A549 (cell line): ENCODE measurements around the gene COG5. TPM values are rescaled to one million over a fixed set of nuclear protein-coding genes. Genes with fewer than 3 reads are reported as not detected.

Experiments
- ATAC-seq, 2 experiments: fragments of 200-7000 bp in 1 of 2; fragments of >200 bp in 1 of 2; cut with Nextera tagmentation in 1 of 2; cut with Tn5 transposase in 1 of 2; 3 replicates each; pipeline versions ENCODE4 v1.8.0 to v1.9.1; 2018 to 2020; ENCODE audit warnings: mild to moderate bottlenecking in 1 of 2, moderate library complexity in 1 of 2
- CTCF ChIA-PET: fragments of 300-600 bp; sonication (Branson Sonifier 250); formaldehyde crosslinking; extraction: SDS; loops from one replicate; lab custom pipeline; 2021; ENCODE audit warnings: antibody characterized with exemption, inconsistent platforms; lab: Yijun Ruan, JAX
- POLR2A ChIA-PET: fragments of 350-600 bp; formaldehyde crosslinking; extraction: SDS; loops from one replicate; lab custom pipeline; 2021; ENCODE audit warnings: antibody characterized with exemption, inconsistent platforms; lab: Yijun Ruan, JAX
- DNase-seq, 2 experiments: peaks; one replicate each; pipeline versions ENCODE4 v3.0.0 to v3.0.0-alpha.2; 2011 to 2016; ENCODE audit warnings: low read depth in 1 of 2, low spot score in 1 of 2
- FAIRE-seq: peaks from 2 replicates; lab custom pipeline; 2011; peaks lifted over from hg19 to GRCh38; lab: Jason Lieb, UNC
- H3K27ac ChIP-seq, 2 experiments: fragments of >200 bp; sonication (Bioruptor Twin); formaldehyde crosslinking; 3 replicates each; pipeline ENCODE4 v1.5.1; 2016 to 2017
- H3K4me1 ChIP-seq: fragments of >200 bp; sonication (Bioruptor Twin); formaldehyde crosslinking; 3 replicates; pipeline ENCODE4 v1.6.1; 2016
- H3K4me2 ChIP-seq: fragments of >200 bp; sonication (Bioruptor Twin); formaldehyde crosslinking; 3 replicates; pipeline ENCODE4 v1.6.1; 2016
- H3K4me3 ChIP-seq: fragments of >200 bp; sonication (Bioruptor Twin); formaldehyde crosslinking; 3 replicates; pipeline ENCODE4 v1.5.1; 2016
- H3K9me3 ChIP-seq: fragments of >200 bp; sonication (Bioruptor Twin); formaldehyde crosslinking; 3 replicates; pipeline ENCODE4 v1.6.1; 2016
- CBX8 ChIP-seq: fragments of 200-600 bp; sonication (generic); IDR thresholded peaks from 2 replicates; pipeline ENCODE4 v1.6.1; 2016
- CEBPB ChIP-seq, 2 experiments: fragments of >200 bp in 1 of 2; sonication (Bioruptor Twin) in 1 of 2; formaldehyde crosslinking in 1 of 2; IDR thresholded peaks; 2 replicates each; pipeline ENCODE4 v1.6.1; 2012 to 2016
- EHF ChIP-seq: fragments of 250-450 bp; sonication (Bioruptor Pico); IDR thresholded peaks from 2 replicates; pipeline ENCODE4 v1.5.0; 2020; ENCODE audit warnings: mild to moderate bottlenecking
- FOSL2 ChIP-seq, 2 experiments: fragments of 450-650 bp in 1 of 2; fragments of >200 bp in 1 of 2; sonication (Bioruptor Twin) in 1 of 2; formaldehyde crosslinking; IDR thresholded peaks; 2 replicates each; pipeline versions ENCODE4 v1.5.0 to v1.6.1; 2016 to 2020; ENCODE audit warnings: mild to moderate bottlenecking in 1 of 2, moderate library complexity in 1 of 2
- GATA3 ChIP-seq: IDR thresholded peaks from 2 replicates; pipeline ENCODE4 v1.6.1; 2012; ENCODE audit warnings: borderline replicate concordance
- HOXA7 ChIP-seq: fragments of 250-450 bp; sonication (Bioruptor Pico); IDR thresholded peaks from 2 replicates; pipeline ENCODE4 v1.5.0; 2020; ENCODE audit warnings: mild to moderate bottlenecking, moderate library complexity
- JUN ChIP-seq, 2 experiments: fragments of >200 bp; sonication (Bioruptor Twin); formaldehyde crosslinking; IDR thresholded peaks; 2 replicates in 1 of 2; 3 replicates in 1 of 2; pipeline ENCODE4 v1.6.1; 2016 to 2017
- MAFK ChIP-seq: fragments of 450-650 bp; IDR thresholded peaks from 2 replicates; pipeline ENCODE4 v1.6.1; 2014; ENCODE audit not compliant: partially characterized antibody
- MYC ChIP-seq: IDR thresholded peaks from 2 replicates; pipeline ENCODE4 v1.6.1; 2012; ENCODE audit warnings: mild to moderate bottlenecking, inconsistent platforms, low read length, improper control_type of control experiment, borderline replicate concordance
- NFE2L2 ChIP-seq: fragments of 150-350 bp; conservative IDR thresholded peaks from 2 replicates; pipeline ENCODE4 v1.6.1; 2014; ENCODE audit warnings: low read length
- PHF8 ChIP-seq: fragments of 200-600 bp; sonication (generic); IDR thresholded peaks from 2 replicates; pipeline ENCODE4 v1.6.1; 2016; ENCODE audit warnings: low read depth, mild to moderate bottlenecking, antibody characterized with exemption, moderate library complexity, borderline replicate concordance
- POLR2AphosphoS2 ChIP-seq: conservative IDR thresholded peaks from 2 replicates; pipeline ENCODE4 v1.6.1; 2012; ENCODE audit warnings: low read length, improper control_type of control experiment, inconsistent platforms
- RAD21 ChIP-seq, 2 experiments: fragments of >200 bp in 1 of 2; sonication (Bioruptor Twin) in 1 of 2; formaldehyde crosslinking in 1 of 2; IDR thresholded peaks in 1 of 2; conservative IDR thresholded peaks in 1 of 2; 2 replicates in 1 of 2; 3 replicates in 1 of 2; pipeline ENCODE4 v1.6.1; 2012 to 2018; ENCODE audit warnings: inconsistent platforms in 1 of 2
- RFX5 ChIP-seq: fragments of 450-650 bp; IDR thresholded peaks from 2 replicates; pipeline ENCODE4 v1.7.1; 2014; ENCODE audit warnings: antibody characterized with exemption, mild to moderate bottlenecking, moderate library complexity
- RNF2 ChIP-seq: fragments of 200-600 bp; sonication (generic); IDR thresholded peaks from 2 replicates; pipeline ENCODE4 v1.6.1; 2016; ENCODE audit warnings: low read depth, mild to moderate bottlenecking, antibody characterized with exemption, moderate library complexity, borderline replicate concordance
- SMC3 ChIP-seq: fragments of >200 bp; sonication (Bioruptor Twin); formaldehyde crosslinking; IDR thresholded peaks from 3 replicates; pipeline ENCODE4 v1.6.1; 2018; ENCODE audit warnings: inconsistent platforms
- TFCP2L1 ChIP-seq: fragments of 250-450 bp; sonication (Bioruptor Pico); IDR thresholded peaks from 2 replicates; pipeline ENCODE4 v1.5.0; 2021; ENCODE audit warnings: mild to moderate bottlenecking
- WGBS: methylation state at CpG from one replicate; pipeline ENCODE4 v1.1.6; 2017; ENCODE audit errors: missing lambda C conversion rate; 5-methylcytosine and 5-hydroxymethylcytosine counted together
- polyA plus RNA-seq, 4 experiments: library from polyadenylated mRNA; depleted of rRNA in 3 of 4; stranded (reverse); fragments of >200 nt; fragmentation: RNase III in 1 of 4; extraction: RNeasy Plus Mini Kit Qiagen cat#74134 plus additional on column Dnase treatment in 1 of 4; gene quantifications; 2 replicates in 3 of 4; 3 replicates in 1 of 4; pipeline ENCODE4 v1.2.3, GENCODE V29; 2011 to 2017
- TF ChIP-seq, protein P1 (sequence below): IDR thresholded peaks from 2 replicates; pipeline ENCODE4 v1.6.1; 2012
- TF ChIP-seq, protein P2 (sequence below): IDR thresholded peaks from 2 replicates; pipeline ENCODE4 v1.6.1; 2012; ENCODE audit warnings: low read depth, borderline replicate concordance
- TF ChIP-seq, protein P3 (sequence below): fragments of >200 bp; sonication (Bioruptor Twin); formaldehyde crosslinking; IDR thresholded peaks from 3 replicates; pipeline ENCODE4 v1.5.1; 2016
- TF ChIP-seq, protein P4 (sequence below): fragments of 200-600 bp; sonication (generic); IDR thresholded peaks from 2 replicates; pipeline ENCODE4 v1.6.1; 2016; ENCODE audit warnings: antibody characterized with exemption, mild to moderate bottlenecking, moderate library complexity
- TF ChIP-seq, protein P5 (sequence below): fragments of >200 bp; sonication (Bioruptor Twin); formaldehyde crosslinking; IDR thresholded peaks from 2 replicates; pipeline ENCODE4 v1.6.1; 2016
- TF ChIP-seq, protein P6 (sequence below): IDR thresholded peaks from 2 replicates; pipeline ENCODE4 v1.6.1; 2012

The COG5 gene
- polyA plus RNA-seq, 2 of the 4 experiments (the other 2 are of a cell fraction), result 22.5 to 44.0 TPM

DNA sequence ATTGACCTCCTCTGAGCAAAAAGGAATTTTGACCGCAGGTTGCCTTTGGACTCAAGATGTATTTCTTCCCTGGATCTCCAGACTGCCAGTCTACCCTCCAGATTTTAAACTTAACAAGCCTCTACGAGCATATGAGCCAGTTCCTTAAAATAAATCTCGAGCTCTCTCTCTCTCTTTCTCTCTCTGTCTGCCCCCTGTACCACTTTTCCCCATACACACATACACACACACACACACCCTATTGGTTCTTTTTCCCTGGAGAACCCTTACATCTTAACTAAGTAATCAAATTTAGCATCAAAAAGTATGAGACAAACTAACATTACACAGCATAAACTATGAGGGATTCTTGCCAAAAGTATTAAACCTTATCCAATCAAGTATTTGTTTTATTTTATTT, 27.7 kb upstream of the COG5 start:
- DNase-seq, result no peak
- Histone ChIP-seq H3K27ac (no peak overlapping the region), H3K4me2 (no peak overlapping the region), H3K9me3 (no peaks in the 10 kb centered on the region), H3K4me3 (no peak overlapping the region), H3K4me1 (peaks cover 12% of the 10 kb centered on the region; the same call in 2 of the 3 replicates)
- TF ChIP-seq, protein P1, sequence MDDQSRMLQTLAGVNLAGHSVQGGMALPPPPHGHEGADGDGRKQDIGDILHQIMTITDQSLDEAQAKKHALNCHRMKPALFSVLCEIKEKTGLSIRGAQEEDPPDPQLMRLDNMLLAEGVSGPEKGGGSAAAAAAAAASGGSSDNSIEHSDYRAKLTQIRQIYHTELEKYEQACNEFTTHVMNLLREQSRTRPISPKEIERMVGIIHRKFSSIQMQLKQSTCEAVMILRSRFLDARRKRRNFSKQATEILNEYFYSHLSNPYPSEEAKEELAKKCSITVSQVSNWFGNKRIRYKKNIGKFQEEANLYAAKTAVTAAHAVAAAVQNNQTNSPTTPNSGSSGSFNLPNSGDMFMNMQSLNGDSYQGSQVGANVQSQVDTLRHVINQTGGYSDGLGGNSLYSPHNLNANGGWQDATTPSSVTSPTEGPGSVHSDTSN, result no peak
- TF ChIP-seq POLR2AphosphoS2, result no peak
- no peak for TF ChIP-seq EHF (CRISPR knock-in tag)
- no peak for TF ChIP-seq RAD21 (conservative IDR thresholded peaks at IDR 0.05 in 1 of 2, IDR thresholded peaks at IDR 0.05 in 1 of 2)
- TF ChIP-seq, protein P2, sequence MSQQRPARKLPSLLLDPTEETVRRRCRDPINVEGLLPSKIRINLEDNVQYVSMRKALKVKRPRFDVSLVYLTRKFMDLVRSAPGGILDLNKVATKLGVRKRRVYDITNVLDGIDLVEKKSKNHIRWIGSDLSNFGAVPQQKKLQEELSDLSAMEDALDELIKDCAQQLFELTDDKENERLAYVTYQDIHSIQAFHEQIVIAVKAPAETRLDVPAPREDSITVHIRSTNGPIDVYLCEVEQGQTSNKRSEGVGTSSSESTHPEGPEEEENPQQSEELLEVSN, result no peak
- TF ChIP-seq CEBPB (IDR thresholded peaks at IDR 0.05), result no peak
- no peak for TF ChIP-seq HOXA7 (CRISPR knock-in tag)
- ChIA-PET CTCF (no interaction called here), POLR2A (no interaction called here)
- ATAC-seq, result no peak
- WGBS, result 90% methylated on average over 3 of the region's 3 CpGs
- FAIRE-seq, result no peak

DNA sequence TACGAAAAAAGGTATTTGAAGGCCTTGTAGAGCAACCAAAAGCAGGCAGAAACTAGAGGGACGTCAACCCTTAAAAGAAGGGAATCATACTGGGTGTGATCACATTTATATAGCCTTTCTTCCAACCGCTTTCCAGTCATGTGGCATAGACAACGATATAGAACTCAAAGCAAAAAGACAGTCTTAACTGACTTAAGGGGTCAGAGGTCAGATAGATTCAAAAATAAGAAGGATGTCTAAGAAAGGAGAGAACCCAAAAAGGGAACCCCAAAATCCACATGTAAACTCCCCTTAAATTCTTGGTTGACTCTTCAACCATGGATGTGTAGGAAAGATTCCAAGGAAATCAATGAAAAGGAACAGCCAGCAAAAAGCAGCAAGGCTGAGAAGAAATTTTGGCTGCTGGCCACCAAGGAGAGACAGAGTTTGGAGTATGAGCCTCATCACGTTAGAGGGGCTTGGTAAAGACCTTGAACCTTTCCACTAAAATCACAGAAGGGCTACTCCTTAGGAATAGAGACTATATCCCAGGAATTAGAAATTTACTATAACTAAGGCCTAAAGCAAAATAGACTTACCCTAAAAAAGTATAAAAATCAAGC, 24.9 kb upstream of the COG5 start:
- Histone ChIP-seq H3K4me2 (no peak overlapping the region), H3K9me3 (no peaks in the 10 kb centered on the region), H3K4me1 (no peaks in the 10 kb centered on the region), H3K27ac (no peak overlapping the region), H3K4me3 (no peak overlapping the region)
- POLR2A ChIA-PET, result no interaction called here
- DNase-seq, result no peak
- no peak for FAIRE-seq
- 90% methylated on average over 5 of the region's 5 CpGs for WGBS
- TF ChIP-seq FOSL2 (IDR thresholded peaks at IDR 0.05), result no peak
- no peak for TF ChIP-seq FOSL2 (CRISPR knock-in tag; IDR thresholded peaks at IDR 0.05)
- TF ChIP-seq, protein P3, sequence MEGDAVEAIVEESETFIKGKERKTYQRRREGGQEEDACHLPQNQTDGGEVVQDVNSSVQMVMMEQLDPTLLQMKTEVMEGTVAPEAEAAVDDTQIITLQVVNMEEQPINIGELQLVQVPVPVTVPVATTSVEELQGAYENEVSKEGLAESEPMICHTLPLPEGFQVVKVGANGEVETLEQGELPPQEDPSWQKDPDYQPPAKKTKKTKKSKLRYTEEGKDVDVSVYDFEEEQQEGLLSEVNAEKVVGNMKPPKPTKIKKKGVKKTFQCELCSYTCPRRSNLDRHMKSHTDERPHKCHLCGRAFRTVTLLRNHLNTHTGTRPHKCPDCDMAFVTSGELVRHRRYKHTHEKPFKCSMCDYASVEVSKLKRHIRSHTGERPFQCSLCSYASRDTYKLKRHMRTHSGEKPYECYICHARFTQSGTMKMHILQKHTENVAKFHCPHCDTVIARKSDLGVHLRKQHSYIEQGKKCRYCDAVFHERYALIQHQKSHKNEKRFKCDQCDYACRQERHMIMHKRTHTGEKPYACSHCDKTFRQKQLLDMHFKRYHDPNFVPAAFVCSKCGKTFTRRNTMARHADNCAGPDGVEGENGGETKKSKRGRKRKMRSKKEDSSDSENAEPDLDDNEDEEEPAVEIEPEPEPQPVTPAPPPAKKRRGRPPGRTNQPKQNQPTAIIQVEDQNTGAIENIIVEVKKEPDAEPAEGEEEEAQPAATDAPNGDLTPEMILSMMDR, result no peak
- TF ChIP-seq, protein P1, result no peak
- TF ChIP-seq RFX5, result no peak
- TF ChIP-seq GATA3, result no peak
- no peak for TF ChIP-seq MAFK
- CTCF ChIA-PET, result no interaction called here
- no peak for ATAC-seq

DNA sequence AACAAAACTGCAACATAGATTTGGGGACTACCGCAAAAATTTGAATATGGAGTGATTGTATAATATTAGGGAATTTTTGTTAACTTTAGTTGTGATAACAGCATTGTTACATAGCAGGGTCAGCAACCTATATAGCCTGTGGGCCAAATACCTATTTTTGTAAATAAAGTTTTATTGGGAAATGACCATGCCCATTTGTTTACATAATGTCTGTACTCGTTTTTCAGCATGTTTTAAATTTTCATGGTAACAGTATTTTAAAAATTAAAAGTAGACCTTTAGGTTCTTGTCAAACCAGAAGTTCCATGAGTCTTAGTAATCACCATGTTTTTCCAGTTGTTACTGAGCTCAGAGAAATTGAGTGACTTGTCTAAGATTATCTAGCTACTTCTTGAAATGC, 21.0 kb upstream of the COG5 start:
- 74% methylated on average over 2 of the region's 2 CpGs for WGBS
- no peak for FAIRE-seq
- ChIA-PET POLR2A (no interaction called here), CTCF (interaction anchor here (1.8 kb wide), 1 partner anchor 159 kb away, joined by 4 read pairs; the partner anchor contains the start of gene CBLL1)
- Histone ChIP-seq H3K27ac (no peak overlapping the region), H3K4me3 (no peak overlapping the region), H3K4me2 (no peak overlapping the region), H3K9me3 (no peaks in the 10 kb centered on the region), H3K4me1 (peaks cover 9% of the 10 kb centered on the region; the same call in 2 of the 3 replicates)
- no peak for DNase-seq
- ATAC-seq, result no peak
- no peak for TF ChIP-seq MYC
- no peak for TF ChIP-seq RNF2
- TF ChIP-seq, protein P4, sequence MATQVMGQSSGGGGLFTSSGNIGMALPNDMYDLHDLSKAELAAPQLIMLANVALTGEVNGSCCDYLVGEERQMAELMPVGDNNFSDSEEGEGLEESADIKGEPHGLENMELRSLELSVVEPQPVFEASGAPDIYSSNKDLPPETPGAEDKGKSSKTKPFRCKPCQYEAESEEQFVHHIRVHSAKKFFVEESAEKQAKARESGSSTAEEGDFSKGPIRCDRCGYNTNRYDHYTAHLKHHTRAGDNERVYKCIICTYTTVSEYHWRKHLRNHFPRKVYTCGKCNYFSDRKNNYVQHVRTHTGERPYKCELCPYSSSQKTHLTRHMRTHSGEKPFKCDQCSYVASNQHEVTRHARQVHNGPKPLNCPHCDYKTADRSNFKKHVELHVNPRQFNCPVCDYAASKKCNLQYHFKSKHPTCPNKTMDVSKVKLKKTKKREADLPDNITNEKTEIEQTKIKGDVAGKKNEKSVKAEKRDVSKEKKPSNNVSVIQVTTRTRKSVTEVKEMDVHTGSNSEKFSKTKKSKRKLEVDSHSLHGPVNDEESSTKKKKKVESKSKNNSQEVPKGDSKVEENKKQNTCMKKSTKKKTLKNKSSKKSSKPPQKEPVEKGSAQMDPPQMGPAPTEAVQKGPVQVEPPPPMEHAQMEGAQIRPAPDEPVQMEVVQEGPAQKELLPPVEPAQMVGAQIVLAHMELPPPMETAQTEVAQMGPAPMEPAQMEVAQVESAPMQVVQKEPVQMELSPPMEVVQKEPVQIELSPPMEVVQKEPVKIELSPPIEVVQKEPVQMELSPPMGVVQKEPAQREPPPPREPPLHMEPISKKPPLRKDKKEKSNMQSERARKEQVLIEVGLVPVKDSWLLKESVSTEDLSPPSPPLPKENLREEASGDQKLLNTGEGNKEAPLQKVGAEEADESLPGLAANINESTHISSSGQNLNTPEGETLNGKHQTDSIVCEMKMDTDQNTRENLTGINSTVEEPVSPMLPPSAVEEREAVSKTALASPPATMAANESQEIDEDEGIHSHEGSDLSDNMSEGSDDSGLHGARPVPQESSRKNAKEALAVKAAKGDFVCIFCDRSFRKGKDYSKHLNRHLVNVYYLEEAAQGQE, result no peak
- TF ChIP-seq, protein P2, result no peak
- no peak for TF ChIP-seq NFE2L2
- no peak for TF ChIP-seq CBX8
- TF ChIP-seq SMC3, result no peak
- no peak for TF ChIP-seq PHF8
- TF ChIP-seq JUN (IDR thresholded peaks at IDR 0.05), result no peak
- no peak for TF ChIP-seq TFCP2L1 (CRISPR knock-in tag)
- TF ChIP-seq, protein P5, sequence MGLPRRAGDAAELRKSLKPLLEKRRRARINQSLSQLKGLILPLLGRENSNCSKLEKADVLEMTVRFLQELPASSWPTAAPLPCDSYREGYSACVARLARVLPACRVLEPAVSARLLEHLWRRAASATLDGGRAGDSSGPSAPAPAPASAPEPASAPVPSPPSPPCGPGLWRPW, result no peak
- TF ChIP-seq, protein P6, sequence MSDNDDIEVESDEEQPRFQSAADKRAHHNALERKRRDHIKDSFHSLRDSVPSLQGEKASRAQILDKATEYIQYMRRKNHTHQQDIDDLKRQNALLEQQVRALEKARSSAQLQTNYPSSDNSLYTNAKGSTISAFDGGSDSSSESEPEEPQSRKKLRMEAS, result no peak
